RWPE1 (cell line): Measurements from ENCODE around the gene SLC39A7.

Experiments used
- CTCF ChIA-PET: fragments of 350-600 bp; sonication (Branson Sonifier 250); formaldehyde crosslinking; extraction: SDS; loops from one replicate; lab custom pipeline; 2021; lab: Yijun Ruan, JAX
- POLR2A ChIA-PET: fragments of 400-600 bp; formaldehyde crosslinking; extraction: SDS; loops from one replicate; lab custom pipeline; 2020; ENCODE audit warnings: antibody characterized with exemption; ENCODE audit not compliant: low non-redundant PET; lab: Yijun Ruan, JAX
- DNase-seq: peaks from one replicate; pipeline ENCODE4 v3.0.0; 2012; ENCODE audit warnings: low spot score
- H3K27ac ChIP-seq: fragments of 450-650 bp; 2 replicates; pipeline ENCODE4 v1.5.1; 2017
- CTCF ChIP-seq: fragments of 450-650 bp; conservative IDR thresholded peaks from 2 replicates; pipeline ENCODE4 v1.5.1; 2017; ENCODE audit warnings: low read depth, mild to moderate bottlenecking

SLC39A7 gene

GRCh38 chr6:33198159-33198852, 2.4 kb upstream of the SLC39A7 start:
- H3K27ac ChIP-seq: peak overlapping the region; percentile 94
- DNase-seq: no peak
- ChIA-PET POLR2A (interaction anchor here (0.8 kb wide), 1 partner anchor 50 kb away, joined by 3 read pairs; no protein-coding TSS in a partner anchor), CTCF (interaction anchor here (0.6 to 1.4 kb wide), 5 partner anchors 9 to 133 kb away, joined by 3 to 7 read pairs (median 4); no protein-coding TSS in a partner anchor)
- no peak for TF ChIP-seq CTCF

- TF ChIP-seq CTCF: no peak
- POLR2A ChIA-PET: no interaction called here
- CTCF ChIA-PET: no interaction called here
- peak overlapping the region; percentile 94 for H3K27ac ChIP-seq
- DNase-seq: no peak
Observed at GRCh38 chr6:33198853-33199436, 1.7 kb upstream of the SLC39A7 start.

GRCh38 chr6:33199687-33200218, 914 bp upstream of the SLC39A7 start:
- peak overlapping the region; percentile 94 for H3K27ac ChIP-seq
- no peak for TF ChIP-seq CTCF
- DNase-seq: peak; percentile 80
- ChIA-PET CTCF (no interaction called here), POLR2A (interaction anchor here (0.7 kb wide), 1 partner anchor 78 kb away, joined by 3 read pairs; no protein-coding TSS in a partner anchor)

GRCh38 chr6:33201147-33201545, 479 bp downstream of the SLC39A7 start:
- H3K27ac ChIP-seq: peak overlapping the region; percentile 94
- DNase-seq: no peak
- ChIA-PET CTCF (no interaction called here), POLR2A (no interaction called here)
- no peak for TF ChIP-seq CTCF

- ChIA-PET POLR2A (no interaction called here), CTCF (interaction anchor here (0.8 kb wide), 1 partner anchor 41 kb away, joined by 5 read pairs; no protein-coding TSS in a partner anchor)
- TF ChIP-seq CTCF: no peak
- 0 out of 2 replicates have a peak overlapping the region, but pooled peaks have one; percentile 94 for H3K27ac ChIP-seq
- DNase-seq: no peak
Observed at GRCh38 chr6:33201935-33202334, 1.3 kb downstream of the SLC39A7 start.

- ChIA-PET POLR2A (interaction anchor here (0.6 kb wide), 1 partner anchor 18 kb away, joined by 3 read pairs; no protein-coding TSS in a partner anchor), CTCF (interaction anchor here (0.8 kb wide), 1 partner anchor 42 kb away, joined by 5 read pairs; no protein-coding TSS in a partner anchor)
Observed at GRCh38 chr6:33202799-33203198, 2.1 kb downstream of the SLC39A7 start.

More at GRCh38 chr6:33202799-33203198, 2.1 kb downstream of the SLC39A7 start:
- H3K27ac ChIP-seq: peak overlapping the region; percentile 37; the same call in 1 of the 2 replicates
- no peak for TF ChIP-seq CTCF
- no peak for DNase-seq
